GM12875 (cell line): ENCODE data around the gene STK32C.
"Not testable (repeated sequence)": the region's sequence is repeated elsewhere in the genome, so short reads cannot be mapped to it uniquely, and the experiment has no call there.

Source experiments
- H3K4me3 ChIP-seq: one replicate; pipeline ENCODE4 v1.5.1; 2011; ENCODE audit warnings: low read depth, low read length, control low read depth
- CTCF ChIP-seq: IDR thresholded peaks from 2 replicates; pipeline ENCODE4 v1.5.1; 2011; ENCODE audit warnings: low read depth, mild to moderate bottlenecking, control low read depth, inconsistent platforms, low read length, moderate library complexity, borderline replicate concordance; ENCODE audit not compliant: insufficient read depth

Gene STK32C

GRCh38 chr10:132273304-132273944 is 34.3 kb downstream of the STK32C start:
- TF ChIP-seq CTCF: no peak
- H3K4me3 ChIP-seq: no peak overlapping the region

GRCh38 chr10:132272231-132272971 is 35.3 kb downstream of the STK32C start:
- TF ChIP-seq CTCF: no peak
- no peak overlapping the region for H3K4me3 ChIP-seq

- no peak for TF ChIP-seq CTCF
- H3K4me3 ChIP-seq: no peak overlapping the region
Measured at GRCh38 chr10:132271458-132272230, 36.1 kb downstream of the STK32C start.

GRCh38 chr10:132270721-132271457 is 36.9 kb downstream of the STK32C start:
- H3K4me3 ChIP-seq: no peak overlapping the region
- no peak for TF ChIP-seq CTCF

DNA sequence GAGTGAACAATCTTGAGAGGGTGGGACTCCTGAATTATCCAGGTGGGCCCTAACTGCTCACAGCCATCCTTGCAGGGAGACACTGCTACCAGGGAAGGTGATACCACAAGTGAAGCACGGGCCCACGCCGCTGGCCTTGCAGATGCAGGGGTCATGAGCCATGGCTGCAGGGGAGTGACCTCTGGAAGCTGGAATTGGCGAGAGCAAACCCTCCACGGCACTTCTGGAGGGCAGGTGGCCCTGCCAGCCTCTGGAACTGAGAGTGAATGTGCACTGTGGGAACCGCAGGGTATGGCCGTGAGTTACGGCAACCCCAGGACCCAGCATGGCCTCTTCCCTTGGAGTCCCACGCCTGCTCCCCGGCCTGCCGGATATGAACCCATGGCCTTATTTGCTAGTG is 37.5 kb downstream of the STK32C start:
- H3K4me3 ChIP-seq: no peak overlapping the region
- no peak for TF ChIP-seq CTCF

- TF ChIP-seq CTCF: no peak
- H3K4me3 ChIP-seq: no peak overlapping the region
Measured at GRCh38 chr10:132269266-132270230, 38.2 kb downstream of the STK32C start.

DNA sequence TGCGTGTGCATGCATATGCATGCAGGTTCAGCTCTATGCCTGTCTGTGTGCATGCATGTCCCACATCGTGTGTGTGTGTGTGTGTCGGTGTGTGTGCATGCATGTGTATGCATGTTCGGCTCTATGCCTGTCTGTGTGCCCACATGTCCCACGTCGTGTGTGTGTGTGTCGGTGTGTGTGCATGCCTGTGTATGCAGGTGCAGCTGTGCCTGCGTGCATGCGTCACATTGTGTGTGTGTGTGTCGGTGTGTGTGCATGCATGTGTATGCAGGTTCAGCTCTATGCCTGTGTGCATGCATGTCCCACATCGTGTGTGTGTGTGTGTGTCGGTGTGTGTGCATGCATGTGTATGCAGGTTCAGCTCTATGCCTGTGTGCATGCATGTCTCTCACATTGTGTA is 39.8 kb downstream of the STK32C start:
- not testable (repeated sequence) for H3K4me3 ChIP-seq
